Body of pancreas (tissue), 4 donors: ENCODE data around the gene ZNF91.

Source experiments
- POLR2A ChIP-seq, 3 donors: fragments of 450-650 bp; IDR thresholded peaks; one replicate each; pipeline ENCODE4 v1.6.1; 2016; ENCODE audit warnings: antibody characterized with exemption in 3 of 3, mild to moderate bottlenecking in 2 of 3
- TF ChIP-seq, protein P1 (sequence below), 7 experiments: fragments of 450-650 bp in 4 of 7; fragments of 200-600 bp in 3 of 7; sonication (generic) in 3 of 7; IDR thresholded peaks; one replicate each; pipeline ENCODE4 v1.5.1; 2016 to 2019; ENCODE audit warnings: antibody characterized with exemption in 7 of 7

DNA sequence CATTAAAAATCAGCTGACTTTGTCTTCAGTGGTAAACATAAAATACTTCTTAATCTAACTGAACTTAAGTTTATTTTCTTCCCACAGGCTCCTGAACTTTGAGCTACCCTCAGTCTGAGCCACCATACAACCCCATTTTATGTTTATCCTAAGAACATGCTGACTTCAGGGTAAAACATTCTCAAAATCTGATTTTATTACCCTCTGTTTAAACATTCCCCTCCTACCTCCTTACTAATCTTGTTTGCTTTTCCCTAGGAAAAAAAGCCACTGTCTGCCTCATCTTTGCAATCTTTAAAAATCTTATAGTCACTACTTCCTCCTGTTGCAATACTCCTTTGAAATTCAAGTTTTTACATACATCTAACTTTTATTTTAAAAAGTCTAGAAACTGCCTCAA is 4.0 kb downstream of the ZNF91 start:
- TF ChIP-seq, protein P1, sequence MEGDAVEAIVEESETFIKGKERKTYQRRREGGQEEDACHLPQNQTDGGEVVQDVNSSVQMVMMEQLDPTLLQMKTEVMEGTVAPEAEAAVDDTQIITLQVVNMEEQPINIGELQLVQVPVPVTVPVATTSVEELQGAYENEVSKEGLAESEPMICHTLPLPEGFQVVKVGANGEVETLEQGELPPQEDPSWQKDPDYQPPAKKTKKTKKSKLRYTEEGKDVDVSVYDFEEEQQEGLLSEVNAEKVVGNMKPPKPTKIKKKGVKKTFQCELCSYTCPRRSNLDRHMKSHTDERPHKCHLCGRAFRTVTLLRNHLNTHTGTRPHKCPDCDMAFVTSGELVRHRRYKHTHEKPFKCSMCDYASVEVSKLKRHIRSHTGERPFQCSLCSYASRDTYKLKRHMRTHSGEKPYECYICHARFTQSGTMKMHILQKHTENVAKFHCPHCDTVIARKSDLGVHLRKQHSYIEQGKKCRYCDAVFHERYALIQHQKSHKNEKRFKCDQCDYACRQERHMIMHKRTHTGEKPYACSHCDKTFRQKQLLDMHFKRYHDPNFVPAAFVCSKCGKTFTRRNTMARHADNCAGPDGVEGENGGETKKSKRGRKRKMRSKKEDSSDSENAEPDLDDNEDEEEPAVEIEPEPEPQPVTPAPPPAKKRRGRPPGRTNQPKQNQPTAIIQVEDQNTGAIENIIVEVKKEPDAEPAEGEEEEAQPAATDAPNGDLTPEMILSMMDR (IDR thresholded peaks at IDR 0.05) = no peak
- TF ChIP-seq POLR2A (IDR thresholded peaks at IDR 0.05) = no peak
